Measurements from ENCODE around the gene CXCR5. TPM values are rescaled to one million over a fixed set of nuclear protein-coding genes. Genes with fewer than 3 reads are reported as not detected.

Gene CXCR5
- total RNA-seq, 1 experiment from 2014 or later, result not detected

DNA sequence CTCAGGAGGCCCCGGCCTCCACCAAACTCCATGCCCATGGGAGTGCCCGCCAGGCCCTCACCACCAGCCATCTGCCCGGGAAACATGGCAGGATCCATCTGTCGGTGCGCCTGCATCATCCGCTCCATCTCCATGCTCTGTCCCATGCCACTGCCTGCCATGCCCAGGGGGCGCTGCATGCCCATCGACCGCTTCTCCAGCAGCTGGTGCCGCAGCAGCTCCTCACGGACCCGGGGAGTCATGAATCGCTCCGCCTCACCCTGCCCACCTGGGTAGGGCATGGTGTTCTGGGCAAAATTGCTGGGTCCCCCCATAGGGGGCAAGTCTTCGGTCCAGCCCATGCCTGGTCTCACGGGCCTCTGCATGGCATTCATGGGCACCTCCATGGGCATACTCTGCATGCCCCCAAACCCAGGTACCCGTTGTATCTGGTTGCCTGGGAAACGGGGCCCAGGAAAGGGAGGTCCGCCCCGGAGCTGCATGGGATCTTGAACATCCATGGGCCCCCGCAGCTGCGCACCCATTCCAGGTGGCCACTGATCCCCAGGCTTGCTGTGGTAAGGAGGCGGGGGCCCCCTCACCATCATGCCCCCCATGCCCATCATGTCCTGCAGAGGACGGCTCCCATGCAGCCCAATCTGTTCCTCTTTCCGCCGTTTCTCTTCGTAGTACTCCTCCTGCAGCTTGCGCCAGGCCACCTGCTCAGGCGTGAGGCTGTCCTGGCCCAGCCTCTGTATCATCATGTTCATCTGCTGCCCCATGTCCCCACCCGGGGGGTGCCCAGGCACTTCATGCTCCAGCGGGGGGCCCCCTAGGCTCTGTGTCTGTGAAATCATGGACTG is 18.0 kb downstream of the CXCR5 start:
- peak; percentile 14; the same call in 1 of the 2 replicates for ATAC-seq
- H3K4me3 ChIP-seq (ENCODE audit: low read length), result no peak overlapping the region
- TSS peak; percentile 4 for BruUV-seq (replicated peaks)

GRCh38 chr11:118902336-118903203 is 18.9 kb downstream of the CXCR5 start:
- Histone ChIP-seq H3K4me3 (ENCODE audit: low read length) (no peak overlapping the region), H3K27me3 (ENCODE audit: low read length) (no peaks in the 10 kb centered on the region), H3F3A (ENCODE audit: low read length, unreplicated experiment) (no peaks in the 10 kb centered on the region), H3K9me2 (replicated peaks; ENCODE audit: low read length) (no peaks in the 10 kb centered on the region), H4K20me1 (ENCODE audit: low read length) (peaks cover 10% of the 10 kb centered on the region; the same call in 1 of the 2 replicates), H2AFZ (ENCODE audit: low read length) (no peak overlapping the region), H3K4me2 (ENCODE audit: low read length) (no peak overlapping the region), H3K9me3 (ENCODE audit: low read length) (no peaks in the 10 kb centered on the region), H3K27ac (ENCODE audit: low read length) (no peak overlapping the region), H3K9ac (ENCODE audit: low read length) (no peak overlapping the region), H3K79me2 (ENCODE audit: low read length) (peaks cover 33% of the 10 kb centered on the region), H3K4me1 (ENCODE audit: insufficient read depth, low read length) (peaks cover 5% of the 10 kb centered on the region; the same call in 1 of the 2 replicates), H3K36me3 (ENCODE audit: low read depth, low read length) (peaks cover 68% of the 10 kb centered on the region)
- no peak for ATAC-seq
- POLR2A ChIA-PET (ENCODE audit: unreplicated experiment), result no interaction called here
- CTCF ChIA-PET, result no interaction called here
- BruUV-seq (replicated peaks), result no TSS peak
- no peak for DNase-seq
- TF ChIP-seq EZH2 (IDR thresholded peaks at IDR 0.05; ENCODE audit: low read length, unreplicated experiment) (no peak), CTCF (conservative IDR thresholded peaks at IDR 0.05; ENCODE audit: low read depth, low read length) (no peak), EZH2phosphoT487 (IDR thresholded peaks at IDR 0.05; ENCODE audit: borderline replicate concordance, low read length) (no peak)
- intact Hi-C loops (cut with micrococcal nuclease), result no loop called here

More for the DNA sequence above, 18.0 kb downstream of the CXCR5 start:
- no peak overlapping the region for H2AFZ ChIP-seq (ENCODE audit: low read length)
- H3K4me1 ChIP-seq (ENCODE audit: insufficient read depth, low read length), result no peaks in the 10 kb centered on the region
- H3K9ac ChIP-seq (ENCODE audit: low read length), result no peak overlapping the region
- no peak overlapping the region for H3K27ac ChIP-seq (ENCODE audit: low read length)
- H3K9me2 ChIP-seq (replicated peaks; ENCODE audit: low read length), result no peaks in the 10 kb centered on the region
- peaks cover 66% of the 10 kb centered on the region for H3K36me3 ChIP-seq (ENCODE audit: low read depth, low read length)
- TF ChIP-seq EZH2 (IDR thresholded peaks at IDR 0.05; ENCODE audit: low read length, unreplicated experiment) (no peak), CTCF (conservative IDR thresholded peaks at IDR 0.05; ENCODE audit: low read depth, low read length) (peak; percentile 56)
- H3K27me3 ChIP-seq (ENCODE audit: low read length), result no peaks in the 10 kb centered on the region
- CTCF ChIA-PET, result no interaction called here
- POLR2A ChIA-PET (ENCODE audit: unreplicated experiment), result no interaction called here
- DNase-seq, result no peak
- peaks cover 25% of the 10 kb centered on the region for H3K79me2 ChIP-seq (ENCODE audit: low read length)
- no peak overlapping the region for H3K4me2 ChIP-seq (ENCODE audit: low read length)
- no peaks in the 10 kb centered on the region for H3F3A ChIP-seq (ENCODE audit: low read length, unreplicated experiment)
- intact Hi-C loops (cut with micrococcal nuclease), result no loop called here
- peaks cover 10% of the 10 kb centered on the region; the same call in 1 of the 2 replicates for H4K20me1 ChIP-seq (ENCODE audit: low read length)
- H3K9me3 ChIP-seq (ENCODE audit: low read length), result no peaks in the 10 kb centered on the region
